HEK293 (cell line): ENCODE data around the gene RNASEH2A.

Experiments used
- GFI1B ChIP-seq: fragments of 450-650 bp; formaldehyde crosslinking; IDR thresholded peaks from 2 replicates; pipeline ENCODE4 v1.5.1; 2016; ENCODE audit warnings: missing biosample characterization, missing genetic modification characterization
- GLI4 ChIP-seq: fragments of 450-650 bp; formaldehyde crosslinking; IDR thresholded peaks from 2 replicates; pipeline ENCODE4 v1.5.1; 2016; ENCODE audit warnings: missing biosample characterization, missing genetic modification characterization
- GLIS2 ChIP-seq: fragments of 450-650 bp; formaldehyde crosslinking; IDR thresholded peaks from 2 replicates; pipeline ENCODE4 v1.5.1; 2016; ENCODE audit warnings: missing biosample characterization, missing genetic modification characterization
- HOXA7 ChIP-seq: sonication (generic); formaldehyde crosslinking; IDR thresholded peaks from 2 replicates; pipeline ENCODE4 v1.8.1; 2022; ENCODE audit warnings: missing genetic modification reagents, borderline replicate concordance
- KLF1 ChIP-seq: fragments of 450-650 bp; formaldehyde crosslinking; IDR thresholded peaks from 2 replicates; pipeline ENCODE4 v1.5.1; 2016; ENCODE audit warnings: missing biosample characterization, missing genetic modification characterization
- KLF16 ChIP-seq: fragments of 450-650 bp; formaldehyde crosslinking; IDR thresholded peaks from 2 replicates; pipeline ENCODE4 v1.5.1; 2017; ENCODE audit warnings: missing biosample characterization, missing genetic modification characterization
- KLF17 ChIP-seq: fragments of 450-650 bp; formaldehyde crosslinking; IDR thresholded peaks from 2 replicates; pipeline ENCODE4 v1.5.1; 2016; ENCODE audit warnings: missing biosample characterization, missing genetic modification characterization
- KLF8 ChIP-seq: fragments of 450-650 bp; formaldehyde crosslinking; IDR thresholded peaks from 2 replicates; pipeline ENCODE4 v1.5.1; 2016; ENCODE audit warnings: missing biosample characterization, missing genetic modification characterization
- KLF9 ChIP-seq: fragments of 450-650 bp; formaldehyde crosslinking; IDR thresholded peaks from 2 replicates; pipeline ENCODE4 v1.5.1; 2016; ENCODE audit warnings: missing biosample characterization, missing genetic modification characterization, low read depth
- SP2 ChIP-seq: fragments of 450-650 bp; formaldehyde crosslinking; IDR thresholded peaks from 2 replicates; pipeline ENCODE4 v1.5.1; 2016; ENCODE audit warnings: missing biosample characterization, missing genetic modification characterization
- TCF7L2 ChIP-seq: IDR thresholded peaks from 2 replicates; pipeline ENCODE4 v1.6.1; 2011; ENCODE audit warnings: low read depth, mild to moderate bottlenecking, inconsistent platforms, low read length, moderate library complexity, borderline replicate concordance
- WT1 ChIP-seq: fragments of 450-650 bp; formaldehyde crosslinking; IDR thresholded peaks from 2 replicates; pipeline ENCODE4 v1.5.1; 2016; ENCODE audit warnings: missing biosample characterization, missing genetic modification characterization
- YY2 ChIP-seq: fragments of 450-650 bp; formaldehyde crosslinking; IDR thresholded peaks from 2 replicates; pipeline ENCODE4 v1.5.1; 2016; ENCODE audit warnings: missing biosample characterization, missing genetic modification characterization
- ZBTB17 ChIP-seq: fragments of 450-650 bp; formaldehyde crosslinking; IDR thresholded peaks from 2 replicates; pipeline ENCODE4 v1.5.1; 2016; ENCODE audit warnings: missing biosample characterization, missing genetic modification characterization
- ZBTB21 ChIP-seq: fragments of 450-650 bp; formaldehyde crosslinking; IDR thresholded peaks from 2 replicates; pipeline ENCODE4 v1.5.1; 2017; ENCODE audit warnings: missing biosample characterization, missing genetic modification characterization
- ZFP69B ChIP-seq: fragments of 450-650 bp; formaldehyde crosslinking; IDR thresholded peaks from 2 replicates; pipeline ENCODE4 v1.5.1; 2016; ENCODE audit warnings: missing biosample characterization, missing genetic modification characterization
- ZNF140 ChIP-seq: fragments of 450-650 bp; formaldehyde crosslinking; IDR thresholded peaks from 2 replicates; pipeline ENCODE4 v1.5.1; 2016; ENCODE audit warnings: missing biosample characterization, missing genetic modification characterization
- ZNF175 ChIP-seq: fragments of 450-650 bp; formaldehyde crosslinking; IDR thresholded peaks from 2 replicates; pipeline ENCODE4 v1.5.1; 2016; ENCODE audit warnings: missing biosample characterization, missing genetic modification characterization
- ZNF184 ChIP-seq: fragments of 450-650 bp; IDR thresholded peaks from 2 replicates; pipeline ENCODE4 v1.5.1; 2018; ENCODE audit warnings: missing biosample characterization, mild to moderate bottlenecking, missing genetic modification characterization
- ZNF2 ChIP-seq: fragments of 450-650 bp; formaldehyde crosslinking; IDR thresholded peaks from 2 replicates; pipeline ENCODE4 v1.5.1; 2016; ENCODE audit warnings: missing biosample characterization, missing genetic modification characterization
- ZNF26 ChIP-seq: fragments of 450-650 bp; formaldehyde crosslinking; IDR thresholded peaks from 2 replicates; pipeline ENCODE4 v1.5.1; 2016; ENCODE audit warnings: missing biosample characterization, missing genetic modification characterization
- ZNF37A ChIP-seq: fragments of 450-650 bp; IDR thresholded peaks from 2 replicates; pipeline ENCODE4 v1.5.1; 2018; ENCODE audit warnings: missing biosample characterization, missing genetic modification characterization
- ZNF398 ChIP-seq: fragments of 450-650 bp; formaldehyde crosslinking; IDR thresholded peaks from 2 replicates; pipeline ENCODE4 v1.5.1; 2017; ENCODE audit warnings: missing biosample characterization, missing genetic modification characterization
- ZNF416 ChIP-seq: fragments of 450-650 bp; formaldehyde crosslinking; IDR thresholded peaks from 2 replicates; pipeline ENCODE4 v1.5.1; 2016; ENCODE audit warnings: missing biosample characterization, missing genetic modification characterization
- ZNF549 ChIP-seq: fragments of 450-650 bp; IDR thresholded peaks from 2 replicates; pipeline ENCODE4 v1.5.1; 2018; ENCODE audit warnings: missing biosample characterization, missing genetic modification characterization, mild to moderate bottlenecking, inconsistent platforms, moderate library complexity
- ZNF560 ChIP-seq: fragments of 450-650 bp; formaldehyde crosslinking; IDR thresholded peaks from 2 replicates; pipeline ENCODE4 v1.5.1; 2017; ENCODE audit warnings: missing biosample characterization, missing genetic modification characterization, borderline replicate concordance
- ZNF580 ChIP-seq: fragments of 450-650 bp; formaldehyde crosslinking; IDR thresholded peaks from 2 replicates; pipeline ENCODE4 v1.5.1; 2016; ENCODE audit warnings: missing biosample characterization, missing genetic modification characterization
- ZNF645 ChIP-seq: fragments of 450-650 bp; formaldehyde crosslinking; IDR thresholded peaks from 2 replicates; pipeline ENCODE4; 2016; ENCODE audit warnings: missing biosample characterization, missing genetic modification characterization
- ZNF768 ChIP-seq: fragments of 450-650 bp; formaldehyde crosslinking; IDR thresholded peaks from 2 replicates; pipeline ENCODE4 v1.5.1; 2018; ENCODE audit warnings: missing biosample characterization, mild to moderate bottlenecking, missing genetic modification characterization
- ZNF777 ChIP-seq: fragments of 450-650 bp; formaldehyde crosslinking; IDR thresholded peaks from 2 replicates; pipeline ENCODE4 v1.5.1; 2017; ENCODE audit warnings: missing biosample characterization, missing genetic modification characterization, borderline replicate concordance
- ZNF785 ChIP-seq: fragments of 450-650 bp; formaldehyde crosslinking; IDR thresholded peaks from 2 replicates; pipeline ENCODE4 v1.5.1; 2016; ENCODE audit warnings: missing biosample characterization, missing genetic modification characterization
- ZNF791 ChIP-seq: fragments of 450-650 bp; formaldehyde crosslinking; IDR thresholded peaks from 2 replicates; pipeline ENCODE4 v1.5.1; 2016; ENCODE audit warnings: missing biosample characterization, missing genetic modification characterization
- TF ChIP-seq, protein P1 (sequence below): fragments of 450-650 bp; IDR thresholded peaks from 2 replicates; pipeline ENCODE4 v1.5.1; 2018; ENCODE audit warnings: missing biosample characterization, mild to moderate bottlenecking, missing genetic modification characterization

The RNASEH2A gene

DNA sequence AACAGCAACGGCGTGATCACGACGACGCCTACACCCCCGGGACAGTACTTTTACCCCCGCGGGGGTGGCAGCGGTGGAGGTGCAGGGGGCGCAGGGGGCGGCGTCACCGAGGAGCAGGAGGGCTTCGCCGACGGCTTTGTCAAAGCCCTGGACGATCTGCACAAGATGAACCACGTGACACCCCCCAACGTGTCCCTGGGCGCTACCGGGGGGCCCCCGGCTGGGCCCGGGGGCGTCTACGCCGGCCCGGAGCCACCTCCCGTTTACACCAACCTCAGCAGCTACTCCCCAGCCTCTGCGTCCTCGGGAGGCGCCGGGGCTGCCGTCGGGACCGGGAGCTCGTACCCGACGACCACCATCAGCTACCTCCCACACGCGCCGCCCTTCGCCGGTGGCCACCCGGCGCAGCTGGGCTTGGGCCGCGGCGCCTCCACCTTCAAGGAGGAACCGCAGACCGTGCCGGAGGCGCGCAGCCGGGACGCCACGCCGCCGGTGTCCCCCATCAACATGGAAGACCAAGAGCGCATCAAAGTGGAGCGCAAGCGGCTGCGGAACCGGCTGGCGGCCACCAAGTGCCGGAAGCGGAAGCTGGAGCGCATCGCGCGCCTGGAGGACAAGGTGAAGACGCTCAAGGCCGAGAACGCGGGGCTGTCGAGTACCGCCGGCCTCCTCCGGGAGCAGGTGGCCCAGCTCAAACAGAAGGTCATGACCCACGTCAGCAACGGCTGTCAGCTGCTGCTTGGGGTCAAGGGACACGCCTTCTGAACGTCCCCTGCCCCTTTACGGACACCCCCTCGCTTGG, 14.1 kb upstream of the RNASEH2A start (continued):
- TF ChIP-seq ZNF184 (tag by site-specific recombination) (no peak), TCF7L2 (no peak), ZNF791 (tag by site-specific recombination) (no peak), ZBTB17 (tag by site-specific recombination) (peak; percentile 78), YY2 (tag by site-specific recombination) (peak; percentile 79), KLF8 (tag by site-specific recombination) (peak; percentile 25; the same call in 1 of the 2 replicates), ZNF2 (tag by site-specific recombination) (peak; percentile 30), ZNF645 (tag by site-specific recombination) (peak; percentile 97), ZNF398 (peak; percentile 33; the same call in 1 of the 2 replicates), KLF1 (no peak), GLI4 (tag by site-specific recombination) (no peak; the same call in 1 of the 2 replicates), ZNF37A (tag by site-specific recombination) (no peak), ZNF560 (tag by site-specific recombination) (no peak), ZNF175 (no peak), ZNF777 (tag by site-specific recombination) (0 out of 2 replicates have a peak, but pooled peaks have one; percentile 67), ZNF549 (tag by site-specific recombination) (no peak), ZNF140 (no peak), ZFP69B (tag by site-specific recombination) (no peak), KLF9 (tag by site-specific recombination) (peak; percentile 47; the same call in 1 of the 2 replicates), ZNF768 (tag by site-specific recombination) (no peak), ZBTB21 (tag by site-specific recombination) (no peak; the same call in 1 of the 2 replicates), GFI1B (no peak), WT1 (no peak), GLIS2 (peak; percentile 98), HOXA7 (CRISPR knock-in tag) (no peak), ZNF785 (no peak), KLF17 (tag by site-specific recombination) (0 out of 2 replicates have a peak, but pooled peaks have one; percentile 42), ZNF416 (no peak), KLF16 (tag by site-specific recombination) (0 out of 2 replicates have a peak, but pooled peaks have one; percentile 3), ZNF580 (tag by site-specific recombination) (0 out of 2 replicates have a peak, but pooled peaks have one; percentile 8), SP2 (tag by site-specific recombination) (peak; percentile 76), ZNF26 (tag by site-specific recombination) (no peak)
- TF ChIP-seq, protein P1, sequence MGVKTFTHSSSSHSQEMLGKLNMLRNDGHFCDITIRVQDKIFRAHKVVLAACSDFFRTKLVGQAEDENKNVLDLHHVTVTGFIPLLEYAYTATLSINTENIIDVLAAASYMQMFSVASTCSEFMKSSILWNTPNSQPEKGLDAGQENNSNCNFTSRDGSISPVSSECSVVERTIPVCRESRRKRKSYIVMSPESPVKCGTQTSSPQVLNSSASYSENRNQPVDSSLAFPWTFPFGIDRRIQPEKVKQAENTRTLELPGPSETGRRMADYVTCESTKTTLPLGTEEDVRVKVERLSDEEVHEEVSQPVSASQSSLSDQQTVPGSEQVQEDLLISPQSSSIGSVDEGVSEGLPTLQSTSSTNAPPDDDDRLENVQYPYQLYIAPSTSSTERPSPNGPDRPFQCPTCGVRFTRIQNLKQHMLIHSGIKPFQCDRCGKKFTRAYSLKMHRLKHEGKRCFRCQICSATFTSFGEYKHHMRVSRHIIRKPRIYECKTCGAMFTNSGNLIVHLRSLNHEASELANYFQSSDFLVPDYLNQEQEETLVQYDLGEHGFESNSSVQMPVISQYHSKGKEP (tag by site-specific recombination): no peak
